K562 (cell line): Measurements from ENCODE around the gene CDT1. TPM values are rescaled to one million over a fixed set of nuclear protein-coding genes. Genes with fewer than 3 reads are reported as not detected.
A peak's percentile ranks its signal among the peaks of the same experiment; 100 is the strongest.

Experiments
- ARID2 ChIP-seq: fragments of 450-650 bp; IDR thresholded peaks from 2 replicates; pipeline ENCODE4 v1.6.1; 2017; ENCODE audit warnings: antibody characterized with exemption, mild to moderate bottlenecking
- ETV6 ChIP-seq, 3 experiments: fragments of 150-350 bp in 1 of 3; sonication (generic) in 1 of 3; formaldehyde crosslinking in 1 of 3; IDR thresholded peaks; 2 replicates each; pipeline versions ENCODE4 v1.6.1 to v1.8.0; 2014 to 2022; ENCODE audit warnings: borderline replicate concordance in 2 of 3, low read depth in 2 of 3, antibody characterized with exemption in 1 of 3, low read length in 1 of 3, mild to moderate bottlenecking in 1 of 3, missing genetic modification reagents in 1 of 3
- HBP1 ChIP-seq: fragments of 450-650 bp; formaldehyde crosslinking; IDR thresholded peaks from 2 replicates; pipeline ENCODE4 v1.4.0; 2022; ENCODE audit warnings: missing genetic modification characterization
- MBD2 ChIP-seq: sonication (generic); IDR thresholded peaks from 2 replicates; pipeline ENCODE4 v1.6.1; 2016; ENCODE audit warnings: low read depth, borderline replicate concordance
- MCM5 ChIP-seq: fragments of 450-650 bp; IDR thresholded peaks from 2 replicates; pipeline ENCODE4 v1.6.1; 2016; ENCODE audit warnings: low read depth
- SMARCA5 ChIP-seq: fragments of 450-650 bp; IDR thresholded peaks from 2 replicates; pipeline ENCODE4 v1.6.1; 2016
- ZFP30 ChIP-seq: fragments of 250-450 bp; sonication (Bioruptor Pico); IDR thresholded peaks from 2 replicates; pipeline ENCODE4 v1.8.0; 2022; ENCODE audit warnings: moderate library complexity, mild to moderate bottlenecking, inconsistent platforms, borderline replicate concordance
- ZMIZ1 ChIP-seq, 2 experiments: fragments of 150-350 bp in 1 of 2; IDR thresholded peaks; 2 replicates each; pipeline ENCODE4 v1.6.1; 2012 to 2016; ENCODE audit warnings: low read depth in 2 of 2, low read length in 2 of 2, mild to moderate bottlenecking in 1 of 2, moderate library complexity in 1 of 2
- ZNF133 ChIP-seq: fragments of 250-450 bp; sonication (Bioruptor Pico); IDR thresholded peaks from 2 replicates; pipeline ENCODE4 v1.4.0; 2020; ENCODE audit warnings: mild to moderate bottlenecking
- ZNF512 ChIP-seq: IDR thresholded peaks from 2 replicates; pipeline ENCODE4 v1.6.1; 2016; ENCODE audit warnings: missing genetic modification characterization, missing compliant biosample characterization
- ZNF518B ChIP-seq: fragments of 250-450 bp; sonication (Bioruptor Pico); IDR thresholded peaks from 2 replicates; pipeline ENCODE4 v1.5.0; 2021; ENCODE audit warnings: mild to moderate bottlenecking, moderate library complexity
- polyA plus RNA-seq, 8 experiments: library from polyadenylated mRNA; depleted of rRNA in 4 of 8; stranded (reverse) in 5 of 8; unstranded in 3 of 8; fragments of >200 nt; fragmentation: Nextera tagmentation in 2 of 8; fragmentation: Illumina TruSeq in 1 of 8; extraction: Ambion mirVana in 2 of 8; extraction: Trizol in 1 of 8; gene quantifications; 2 replicates each; pipeline versions ENCODE4 v1.2.1 to v1.2.3, GENCODE V29; 2011 to 2014; ENCODE audit warnings: inconsistent platforms in 1 of 8, missing spikeins in 1 of 8
- total RNA-seq, 7 experiments: library from RNA; depleted of rRNA in 6 of 7; stranded (reverse); fragments of >200 nt in 6 of 7; fragmentation: Illumina TruSeq in 2 of 7; extraction: Trizol in 2 of 7; gene quantifications; 2 replicates each; pipeline versions ENCODE4 v1.2.1 to v1.2.3, GENCODE V29; 2011 to 2021; ENCODE audit warnings: low replicate concordance in 1 of 7
- TF ChIP-seq, protein P1 (sequence below): fragments of 250-450 bp; sonication (Bioruptor Pico); IDR thresholded peaks from 2 replicates; pipeline ENCODE4 v1.5.0; 2021; ENCODE audit warnings: mild to moderate bottlenecking, borderline replicate concordance

The CDT1 gene
- total and polyA plus RNA-seq, 9 of the 15 experiments (the other 6 are each of a cell fraction or from before 2014, with no cell fraction given) = 0.92 to 178 (median 14.2) TPM

GRCh38 chr16:88770461-88771293 lies 32.9 kb upstream of the CDT1 start (continued):
- no peak for TF ChIP-seq ZNF512 (tag)
- TF ChIP-seq, protein P1, sequence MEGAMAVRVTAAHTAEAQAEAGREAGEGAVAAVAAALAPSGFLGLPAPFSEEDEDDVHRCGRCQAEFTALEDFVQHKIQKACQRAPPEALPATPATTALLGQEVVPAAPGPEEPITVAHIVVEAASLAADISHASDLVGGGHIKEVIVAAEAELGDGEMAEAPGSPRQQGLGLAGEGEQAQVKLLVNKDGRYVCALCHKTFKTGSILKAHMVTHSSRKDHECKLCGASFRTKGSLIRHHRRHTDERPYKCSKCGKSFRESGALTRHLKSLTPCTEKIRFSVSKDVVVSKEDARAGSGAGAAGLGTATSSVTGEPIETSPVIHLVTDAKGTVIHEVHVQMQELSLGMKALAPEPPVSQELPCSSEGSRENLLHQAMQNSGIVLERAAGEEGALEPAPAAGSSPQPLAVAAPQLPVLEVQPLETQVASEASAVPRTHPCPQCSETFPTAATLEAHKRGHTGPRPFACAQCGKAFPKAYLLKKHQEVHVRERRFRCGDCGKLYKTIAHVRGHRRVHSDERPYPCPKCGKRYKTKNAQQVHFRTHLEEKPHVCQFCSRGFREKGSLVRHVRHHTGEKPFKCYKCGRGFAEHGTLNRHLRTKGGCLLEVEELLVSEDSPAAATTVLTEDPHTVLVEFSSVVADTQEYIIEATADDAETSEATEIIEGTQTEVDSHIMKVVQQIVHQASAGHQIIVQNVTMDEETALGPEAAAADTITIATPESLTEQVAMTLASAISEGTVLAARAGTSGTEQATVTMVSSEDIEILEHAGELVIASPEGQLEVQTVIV (CRISPR knock-in tag) = no peak
- TF ChIP-seq SMARCA5 = no peak
- TF ChIP-seq ETV6 (IDR thresholded peaks at IDR 0.05; ENCODE audit: borderline replicate concordance in 1 of 2, low read depth in 2 of 2, low read length in 1 of 2) = no peak
- TF ChIP-seq ETV6 (CRISPR knock-in tag; IDR thresholded peaks at IDR 0.05; ENCODE audit: borderline replicate concordance) = no peak
- no peak for TF ChIP-seq ZFP30
- TF ChIP-seq ARID2 = no peak
- no peak for TF ChIP-seq ZNF133
- no peak for TF ChIP-seq ZMIZ1 (IDR thresholded peaks at IDR 0.05; ENCODE audit: low read depth in 2 of 2, low read length in 2 of 2)
- TF ChIP-seq MBD2 = 0 out of 2 replicates have a peak, but pooled peaks have one; percentile 74
- no peak for TF ChIP-seq MCM5
- TF ChIP-seq ZNF518B (CRISPR knock-in tag) = no peak
- TF ChIP-seq HBP1 (CRISPR knock-in tag) = 0 out of 2 replicates have a peak, but pooled peaks have one; percentile 64
